Common myeloid progenitor, CD34-positive (primary cell): ENCODE data around the gene FBXO28. TPM values are rescaled to one million over a fixed set of nuclear protein-coding genes. Genes with fewer than 3 reads are reported as not detected.

Source experiments
- CTCF ChIA-PET: fragments of 350-600 bp; sonication (Branson Sonifier 250); formaldehyde crosslinking; loops from one replicate; lab custom pipeline; 2021; ENCODE audit warnings: antibody characterized with exemption; lab: Charles Lee
- POLR2A ChIA-PET: fragments of 350-600 bp; sonication (Branson Sonifier 250); formaldehyde crosslinking; loops from one replicate; lab custom pipeline; 2021; ENCODE audit warnings: antibody characterized with exemption; lab: Charles Lee
- DNase-seq, 3 donors: peaks; one replicate each; pipeline versions ENCODE4 v3.0.0 to v3.0.0-alpha.2; 2013
- H3K27ac ChIP-seq, 2 experiments: 1 replicate in 1 of 2; 2 replicates in 1 of 2; pipeline ENCODE4 v1.7.0; 2013; ENCODE audit warnings: inconsistent platforms in 2 of 2, low read length in 2 of 2, mild to moderate bottlenecking in 2 of 2, low read depth in 1 of 2, moderate library complexity in 1 of 2; ENCODE audit not compliant: severe bottlenecking in 2 of 2, insufficient read depth in 1 of 2, poor library complexity in 1 of 2
- H3K27me3 ChIP-seq, 5 experiments: replicated peaks in 2 of 5; 1 replicate in 3 of 5; 2 replicates in 2 of 5; pipeline versions ENCODE4 v1.6.1 to v1.7.0; 2013; ENCODE audit warnings: low read length in 4 of 5, mild to moderate bottlenecking in 2 of 5, moderate library complexity in 2 of 5, inconsistent platforms in 1 of 5; ENCODE audit not compliant: insufficient read depth in 5 of 5, control insufficient read depth in 4 of 5
- H3K36me3 ChIP-seq, 4 experiments: 1 replicate in 2 of 4; 2 replicates in 2 of 4; pipeline versions ENCODE4 v1.6.1 to v1.7.0; 2013; ENCODE audit warnings: low read length in 3 of 4, control low read depth in 1 of 4, mild to moderate bottlenecking in 1 of 4; ENCODE audit not compliant: control insufficient read depth in 4 of 4, insufficient read depth in 4 of 4
- H3K4me1 ChIP-seq, 4 experiments: 1 replicate in 3 of 4; 2 replicates in 1 of 4; pipeline versions ENCODE4 v1.6.1 to v1.7.1; 2013; ENCODE audit warnings: low read length in 3 of 4, mild to moderate bottlenecking in 3 of 4, control low read depth in 1 of 4, inconsistent platforms in 1 of 4, moderate library complexity in 1 of 4; ENCODE audit not compliant: control insufficient read depth in 4 of 4, insufficient read depth in 4 of 4; ENCODE audit errors: control extremely low read depth in 1 of 4
- H3K4me3 ChIP-seq, 7 experiments: 1 replicate in 4 of 7; 2 replicates in 3 of 7; pipeline versions ENCODE4 v1.5.1 to v1.7.0; 2013; ENCODE audit warnings: mild to moderate bottlenecking in 7 of 7, low read length in 6 of 7, moderate library complexity in 6 of 7, inconsistent platforms in 2 of 7, low read depth in 2 of 7, control low read depth in 1 of 7; ENCODE audit not compliant: insufficient read depth in 4 of 7, control insufficient read depth in 1 of 7; ENCODE audit errors: extremely low read depth in 1 of 7
- H3K9me3 ChIP-seq, 5 experiments: 1 replicate in 4 of 5; 2 replicates in 1 of 5; pipeline versions ENCODE4 v1.6.1 to v1.7.1; 2013; ENCODE audit warnings: low read length in 4 of 5, mild to moderate bottlenecking in 2 of 5, inconsistent platforms in 1 of 5, low read depth in 1 of 5, moderate library complexity in 1 of 5; ENCODE audit not compliant: control insufficient read depth in 4 of 5, insufficient read depth in 2 of 5; ENCODE audit errors: control extremely low read depth in 1 of 5
- WGBS: methylation state at CpG from one replicate; pipeline ENCODE4 v1.1.5; 2013; ENCODE audit not compliant: insufficient coverage; 5-methylcytosine and 5-hydroxymethylcytosine counted together
- polyA plus RNA-seq: library from polyadenylated mRNA; unstranded; fragments of 120-200 nt; gene quantifications from one replicate; pipeline ENCODE4 v1.2.1, GENCODE V29; 2013

FBXO28 gene, protein sequence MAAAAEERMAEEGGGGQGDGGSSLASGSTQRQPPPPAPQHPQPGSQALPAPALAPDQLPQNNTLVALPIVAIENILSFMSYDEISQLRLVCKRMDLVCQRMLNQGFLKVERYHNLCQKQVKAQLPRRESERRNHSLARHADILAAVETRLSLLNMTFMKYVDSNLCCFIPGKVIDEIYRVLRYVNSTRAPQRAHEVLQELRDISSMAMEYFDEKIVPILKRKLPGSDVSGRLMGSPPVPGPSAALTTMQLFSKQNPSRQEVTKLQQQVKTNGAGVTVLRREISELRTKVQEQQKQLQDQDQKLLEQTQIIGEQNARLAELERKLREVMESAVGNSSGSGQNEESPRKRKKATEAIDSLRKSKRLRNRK
- polyA plus RNA-seq = 24.2 TPM

DNA sequence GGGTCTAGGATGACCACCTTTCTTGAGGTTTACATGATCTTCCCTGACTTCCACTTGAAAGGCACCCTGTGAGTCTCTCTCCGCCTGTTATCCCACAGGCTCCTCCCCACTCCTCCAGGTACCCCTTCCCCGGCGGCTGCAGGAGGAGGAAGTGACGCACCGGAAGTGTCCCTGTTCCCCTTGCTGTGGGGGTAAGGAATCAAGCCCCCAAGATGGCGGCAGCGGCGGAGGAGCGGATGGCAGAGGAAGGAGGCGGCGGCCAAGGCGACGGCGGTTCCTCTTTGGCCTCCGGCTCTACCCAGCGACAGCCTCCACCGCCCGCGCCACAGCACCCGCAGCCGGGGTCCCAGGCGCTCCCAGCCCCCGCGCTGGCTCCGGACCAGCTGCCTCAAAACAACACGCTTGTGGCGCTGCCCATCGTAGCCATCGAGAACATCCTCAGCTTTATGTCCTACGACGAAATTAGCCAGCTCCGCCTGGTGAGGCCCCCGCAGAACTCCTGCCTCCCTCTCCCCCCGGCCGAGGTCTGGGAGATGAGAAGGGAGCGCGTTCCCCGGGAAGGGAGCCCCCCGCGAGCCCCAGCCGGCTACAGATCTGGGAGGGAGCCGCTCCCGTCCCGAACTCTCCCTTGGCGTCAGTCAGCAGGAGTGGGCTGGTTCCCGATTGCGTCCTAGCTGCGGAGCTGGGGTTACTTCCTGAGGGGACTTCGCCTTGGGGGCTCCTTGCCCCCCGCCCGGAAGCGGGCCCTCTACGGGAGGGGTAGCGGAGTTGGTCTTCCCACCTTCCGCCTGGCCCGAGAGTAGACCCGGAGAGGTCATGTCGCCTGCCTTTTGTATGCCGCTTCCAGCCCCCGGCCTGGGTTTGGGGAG, at the start of gene FBXO28:
Gene FBXO28, plus strand, starts transcription at position 194 of the 869 bp plus-strand sequence. Its CDS starts 19 bp downstream, at position 213.
- H3K9me3 ChIP-seq = no peaks in the 10 kb centered on the region
- H3K27ac ChIP-seq = peak within 1 kb of the TSS; percentile 83 to 94
- ChIA-PET CTCF (interaction anchor here (0.8 kb wide), 1 partner anchor 219 kb away, joined by 4 read pairs; no protein-coding TSS in a partner anchor), POLR2A (interaction anchor here (0.6 to 1.2 kb wide), 2 partner anchors 220 to 338 kb away, joined by 3 read pairs; no protein-coding TSS in a partner anchor)
- H3K4me1 ChIP-seq = peaks cover 7 to 25% (median 18%) of the 10 kb centered on the region in 4 experiments
- H3K27me3 ChIP-seq = no peaks in the 10 kb centered on the region
- WGBS = under 1% methylated on average over 46 of the region's 60 CpGs
- peak within 1 kb of the TSS; percentile 66 to 96 (median 82) for H3K4me3 ChIP-seq
- H3K36me3 ChIP-seq = peaks cover 0 to 4% (median 3%) of the 10 kb centered on the region in 4 experiments
- peak; percentile 96 for DNase-seq

DNA sequence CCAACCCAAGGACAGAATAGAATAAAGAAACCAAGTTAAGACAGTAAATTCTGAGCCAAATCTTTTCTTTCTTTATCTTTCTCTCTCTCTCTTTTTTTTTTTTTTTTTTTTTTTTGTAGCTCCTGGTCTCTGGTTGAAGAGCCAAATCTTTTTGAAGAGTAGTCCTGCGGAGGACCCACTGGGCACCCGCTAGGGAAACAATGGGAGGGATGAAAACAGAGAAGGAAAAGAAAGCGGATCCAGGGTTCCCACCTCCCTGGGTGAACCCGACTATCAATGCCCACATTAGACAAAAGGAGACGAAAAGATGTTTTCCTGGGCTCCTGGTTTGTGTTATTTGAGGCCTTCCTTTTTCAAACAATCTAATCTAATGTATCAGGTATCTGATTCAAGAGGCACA, 49.8 kb upstream of the FBXO28 start:
- Histone ChIP-seq H3K9me3 (no peaks in the 10 kb centered on the region), H3K27me3 (peaks cover 0 to 3% (median 0%) of the 10 kb centered on the region in 5 experiments), H3K4me1 (no peaks in the 10 kb centered on the region), H3K27ac (no peak overlapping the region), H3K36me3 (no peaks in the 10 kb centered on the region), H3K4me3 (no peak overlapping the region)
- ChIA-PET CTCF (interaction anchor here (1.2 kb wide), 1 partner anchor 13 kb away, joined by 3 read pairs; no protein-coding TSS in a partner anchor), POLR2A (no interaction called here)
- DNase-seq = no peak
- WGBS = 100% methylated on average over 2 of the region's 5 CpGs

DNA sequence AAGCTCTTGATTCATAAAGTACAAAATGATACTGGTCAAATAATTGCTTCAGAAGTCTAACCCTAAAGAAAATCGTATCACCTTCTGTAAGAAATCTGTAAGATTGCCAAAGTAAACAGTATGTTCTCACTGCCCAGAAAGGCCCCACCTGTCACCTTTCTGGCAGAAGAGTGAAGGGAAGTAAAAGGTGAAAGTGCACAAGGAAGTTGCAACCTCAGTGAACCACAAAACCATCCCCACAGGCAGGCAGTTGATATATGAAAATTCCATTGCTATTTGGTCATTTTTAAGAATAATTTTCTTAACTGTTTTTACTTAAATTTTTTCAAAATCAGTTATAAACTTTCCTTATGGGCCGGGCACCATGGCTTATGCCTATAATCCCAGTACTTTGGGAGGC, 48.5 kb upstream of the FBXO28 start:
- peaks cover 0 to 3% (median 0%) of the 10 kb centered on the region in 5 experiments for H3K27me3 ChIP-seq
- CTCF ChIA-PET = interaction anchor here (1.2 kb wide), 1 partner anchor 14 kb away, joined by 3 read pairs; no protein-coding TSS in a partner anchor
- no peaks in the 10 kb centered on the region for H3K9me3 ChIP-seq
- H3K4me3 ChIP-seq = no peak overlapping the region
- H3K36me3 ChIP-seq = no peaks in the 10 kb centered on the region
- H3K27ac ChIP-seq = no peak overlapping the region
- H3K4me1 ChIP-seq = no peaks in the 10 kb centered on the region
- WGBS = 40% methylated on average over 1 of the region's 2 CpGs
- no peak for DNase-seq
- POLR2A ChIA-PET = no interaction called here

DNA sequence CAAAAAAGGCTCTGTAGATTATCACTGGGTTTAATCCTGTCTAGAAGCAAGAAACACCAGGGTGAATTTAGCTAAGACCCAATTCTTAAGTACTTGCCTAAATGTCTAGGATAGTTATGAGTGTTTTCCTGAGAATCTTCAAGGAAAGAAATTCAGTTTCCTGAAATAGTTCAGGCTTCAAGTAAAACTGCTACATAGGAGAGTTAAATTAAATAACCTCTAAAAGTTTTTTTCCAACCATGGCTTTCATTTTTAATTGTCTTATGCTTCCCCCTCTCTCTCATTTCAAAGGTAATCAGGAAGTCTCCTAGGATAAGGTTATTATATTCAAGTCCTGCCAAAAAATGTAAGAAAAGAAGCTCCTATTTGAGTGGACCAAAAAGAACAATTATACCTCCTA, 46.7 kb upstream of the FBXO28 start:
- H3K4me1 ChIP-seq = no peaks in the 10 kb centered on the region
- H3K36me3 ChIP-seq = no peaks in the 10 kb centered on the region
- ChIA-PET CTCF (no interaction called here), POLR2A (no interaction called here)
- no peak overlapping the region for H3K4me3 ChIP-seq
- DNase-seq = no peak
- H3K27ac ChIP-seq = no peak overlapping the region
- no peaks in the 10 kb centered on the region for H3K9me3 ChIP-seq
- H3K27me3 ChIP-seq = peaks cover 0 to 3% (median 0%) of the 10 kb centered on the region in 5 experiments

DNA sequence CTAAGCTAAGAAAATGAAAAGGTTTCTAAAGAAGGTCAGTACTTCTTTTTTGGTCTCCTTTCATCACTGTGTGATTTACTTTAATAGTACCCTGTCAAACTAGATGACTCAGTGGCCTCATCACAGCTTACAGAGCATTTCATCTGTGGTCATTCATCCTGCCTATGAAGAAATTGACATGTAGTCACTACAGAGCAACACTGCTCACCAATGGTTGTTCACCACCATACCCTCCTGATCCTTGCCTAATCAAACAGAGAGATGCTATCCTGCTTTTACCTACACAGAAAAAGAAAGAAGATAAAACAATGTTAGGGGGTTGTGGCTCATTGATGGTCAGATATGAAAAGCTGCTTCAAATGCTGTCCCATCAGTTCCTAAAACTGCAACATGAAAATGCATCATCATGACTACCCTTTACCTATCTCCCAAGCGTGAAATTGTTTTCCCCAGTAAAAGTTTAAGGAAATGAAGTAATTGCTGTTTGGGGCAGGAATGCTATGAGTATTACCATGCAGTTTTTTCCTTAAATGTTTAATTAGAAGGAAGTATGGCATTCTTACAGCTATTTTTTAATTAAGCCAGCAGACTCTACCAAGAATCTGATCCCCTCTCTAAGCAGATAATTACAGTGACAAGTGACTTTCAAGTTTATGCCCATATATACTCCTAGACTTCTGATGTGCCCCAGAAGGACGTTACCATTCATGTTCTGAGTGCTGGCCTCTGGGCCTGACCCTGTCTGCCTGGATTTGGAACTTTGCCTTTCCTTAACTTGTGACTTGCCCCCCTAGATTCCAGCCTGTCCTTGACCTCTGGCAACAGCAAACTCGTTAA, 46.1 kb upstream of the FBXO28 start:
- ChIA-PET POLR2A (no interaction called here), CTCF (no interaction called here)
- DNase-seq = no peak
- H3K9me3 ChIP-seq = peaks cover 0 to 3% (median 0%) of the 10 kb centered on the region in 5 experiments
- WGBS = 90% methylated on average over 2 of the region's 3 CpGs
- no peak overlapping the region for H3K4me3 ChIP-seq
- no peaks in the 10 kb centered on the region for H3K36me3 ChIP-seq
- H3K4me1 ChIP-seq = no peaks in the 10 kb centered on the region
- peaks cover 0 to under 1% (median 0%) of the 10 kb centered on the region in 5 experiments for H3K27me3 ChIP-seq
- no peak overlapping the region for H3K27ac ChIP-seq

DNA sequence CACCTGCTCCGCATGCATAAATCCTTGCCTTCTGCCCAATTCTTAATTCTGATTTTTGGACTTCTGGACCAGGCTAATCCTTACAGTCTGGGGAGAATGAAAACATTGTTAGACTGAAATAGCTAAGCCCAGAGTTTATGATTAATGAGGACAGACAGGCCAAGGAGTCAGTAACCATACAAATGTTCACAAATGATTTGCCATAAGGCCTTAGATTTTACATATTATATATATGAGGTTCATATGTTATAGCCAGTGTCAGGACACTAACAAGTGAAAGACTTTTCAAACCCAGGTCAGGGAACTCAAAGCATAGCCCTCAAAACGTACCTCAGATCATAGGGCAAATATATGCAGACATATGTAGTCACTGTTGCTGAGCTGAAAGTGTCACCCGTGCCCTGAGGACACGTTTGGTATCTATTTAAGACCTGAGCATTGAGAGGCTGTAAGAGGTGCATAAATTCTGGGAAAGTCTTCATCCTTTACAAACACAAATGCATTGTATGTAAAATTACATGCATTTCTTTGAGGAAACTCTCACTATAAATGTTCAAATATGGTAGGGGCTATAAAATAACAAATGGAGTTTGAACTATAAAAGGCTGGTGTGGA, 45.3 kb upstream of the FBXO28 start:
- no peak for DNase-seq
- Histone ChIP-seq H3K36me3 (no peaks in the 10 kb centered on the region), H3K9me3 (peaks cover 0 to 3% (median 0%) of the 10 kb centered on the region in 5 experiments), H3K27ac (no peak overlapping the region), H3K4me1 (no peaks in the 10 kb centered on the region), H3K27me3 (peaks cover 0 to 4% (median 0%) of the 10 kb centered on the region in 5 experiments), H3K4me3 (no peak overlapping the region)
- CTCF ChIA-PET = no interaction called here
- POLR2A ChIA-PET = no interaction called here
- WGBS = 94% methylated on average over 2 of the region's 4 CpGs
